A673 (cell line): Measurements from ENCODE around the gene SPEM1. TPM values are rescaled to one million over a fixed set of nuclear protein-coding genes. Genes with fewer than 3 reads are reported as not detected.
A peak's percentile ranks its signal among the peaks of the same experiment; 100 is the strongest.

Source experiments
- BruUV-seq: library from RNA; stranded (reverse); fragments of 400-500 nt; replicated peaks from 2 replicates; lab custom pipeline; 2021; lab: Mats Ljungman, UMichigan
- CTCF ChIA-PET: fragments of 300-600 bp; sonication (Branson Sonifier 250); formaldehyde crosslinking; loops from one replicate; lab custom pipeline; 2022; ENCODE audit warnings: antibody characterized with exemption; lab: Charles Lee
- POLR2A ChIA-PET: fragments of 300-600 bp; sonication (Branson Sonifier 250); formaldehyde crosslinking; loops from one replicate; lab custom pipeline; 2022; ENCODE audit warnings: antibody characterized with exemption; ENCODE audit not compliant: low non-redundant PET; lab: Charles Lee
- DNase-seq: peaks from one replicate; pipeline ENCODE4 v3.0.0-alpha.2; 2015; ENCODE audit warnings: low spot score
- H3K27ac ChIP-seq: fragments of 200-600 bp; sonication (generic); 2 replicates; pipeline ENCODE4 v1.5.1; 2016; ENCODE audit warnings: mixed run types, low read depth, mild to moderate bottlenecking, mixed read lengths, antibody characterized with exemption, low read length; ENCODE audit not compliant: poor library complexity, severe bottlenecking
- H3K27me3 ChIP-seq: fragments of 200-600 bp; sonication (generic); replicated peaks from 2 replicates; pipeline ENCODE4 v1.6.1; 2017; ENCODE audit warnings: mixed run types, low read depth, mild to moderate bottlenecking, mixed read lengths, antibody characterized with exemption, low read length; ENCODE audit not compliant: insufficient read depth, poor library complexity
- H3K36me3 ChIP-seq: fragments of 200-600 bp; sonication (generic); 2 replicates; pipeline ENCODE4 v1.6.1; 2016; ENCODE audit warnings: mixed run types, mild to moderate bottlenecking, mixed read lengths, antibody characterized with exemption, low read length; ENCODE audit not compliant: insufficient read depth, poor library complexity, severe bottlenecking
- H3K4me1 ChIP-seq: fragments of 200-600 bp; sonication (generic); 2 replicates; pipeline ENCODE4 v1.6.1; 2017; ENCODE audit warnings: mixed run types, mild to moderate bottlenecking, mixed read lengths, antibody characterized with exemption, low read length; ENCODE audit not compliant: insufficient read depth, poor library complexity, severe bottlenecking
- H3K4me3 ChIP-seq: fragments of 200-600 bp; sonication (generic); 2 replicates; pipeline ENCODE4 v1.5.1; 2016; ENCODE audit warnings: low read depth, mixed run types, mild to moderate bottlenecking, mixed read lengths, low read length; ENCODE audit not compliant: poor library complexity, severe bottlenecking
- H3K9me3 ChIP-seq: fragments of 200-600 bp; sonication (generic); 2 replicates; pipeline ENCODE4 v1.6.1; 2016; ENCODE audit warnings: mixed run types, low read depth, mild to moderate bottlenecking, mixed read lengths, antibody characterized with exemption, low read length; ENCODE audit not compliant: poor library complexity, severe bottlenecking
- EZH2 ChIP-seq: fragments of 200-600 bp; sonication (generic); IDR thresholded peaks from 2 replicates; pipeline ENCODE4 v1.6.1; 2017; ENCODE audit warnings: borderline replicate concordance, low read depth, mild to moderate bottlenecking, mixed read lengths, antibody characterized with exemption, low read length; ENCODE audit not compliant: poor library complexity, severe bottlenecking
- intact Hi-C: fragments of 100-400 bp; cut with micrococcal nuclease; formaldehyde crosslinking; loops from one replicate; pipeline ENCODE4 v1.10.0; 2022; ENCODE audit not compliant: unreplicated experiment
- total RNA-seq: library from RNA; stranded (reverse); gene quantifications from 2 replicates; pipeline ENCODE4 v1.2.3, GENCODE V29; 2021
- TF ChIP-seq, protein P1 (sequence below): fragments of 300-800, 200-600 bp; sonication (generic); conservative IDR thresholded peaks from 2 replicates; pipeline ENCODE4 v1.5.1; 2017; ENCODE audit warnings: low read depth, mild to moderate bottlenecking, antibody characterized with exemption, low read length, moderate library complexity, mixed read lengths

Gene SPEM1
- total RNA-seq, 1 experiment from 2014 or later = 0.43 TPM

DNA sequence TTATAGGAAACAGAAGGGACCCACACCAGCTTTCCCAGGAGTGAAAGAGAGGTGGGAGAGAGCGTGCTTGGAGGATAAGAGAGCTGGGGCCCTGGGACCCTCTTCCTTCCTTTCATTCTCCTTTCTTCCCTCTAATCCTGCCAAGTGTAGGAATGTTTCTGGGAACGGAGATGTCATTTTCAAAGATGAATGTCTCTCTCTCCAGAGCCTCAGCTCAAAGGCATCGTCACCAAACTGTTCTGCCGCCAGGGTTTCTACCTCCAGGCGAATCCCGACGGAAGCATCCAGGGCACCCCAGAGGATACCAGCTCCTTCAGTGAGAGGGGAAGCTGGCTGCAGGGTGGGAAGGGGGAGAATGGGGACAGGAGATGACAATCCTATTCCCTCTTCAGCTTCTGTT, 21.1 kb downstream of the SPEM1 start:
- Histone ChIP-seq H3K36me3 (no peaks in the 10 kb centered on the region), H3K4me3 (peak overlapping the region; percentile 90), H3K27ac (peak overlapping the region; percentile 97), H3K4me1 (peaks cover 50% of the 10 kb centered on the region), H3K27me3 (no peaks in the 10 kb centered on the region), H3K9me3 (no peaks in the 10 kb centered on the region)
- TF ChIP-seq, protein P1, sequence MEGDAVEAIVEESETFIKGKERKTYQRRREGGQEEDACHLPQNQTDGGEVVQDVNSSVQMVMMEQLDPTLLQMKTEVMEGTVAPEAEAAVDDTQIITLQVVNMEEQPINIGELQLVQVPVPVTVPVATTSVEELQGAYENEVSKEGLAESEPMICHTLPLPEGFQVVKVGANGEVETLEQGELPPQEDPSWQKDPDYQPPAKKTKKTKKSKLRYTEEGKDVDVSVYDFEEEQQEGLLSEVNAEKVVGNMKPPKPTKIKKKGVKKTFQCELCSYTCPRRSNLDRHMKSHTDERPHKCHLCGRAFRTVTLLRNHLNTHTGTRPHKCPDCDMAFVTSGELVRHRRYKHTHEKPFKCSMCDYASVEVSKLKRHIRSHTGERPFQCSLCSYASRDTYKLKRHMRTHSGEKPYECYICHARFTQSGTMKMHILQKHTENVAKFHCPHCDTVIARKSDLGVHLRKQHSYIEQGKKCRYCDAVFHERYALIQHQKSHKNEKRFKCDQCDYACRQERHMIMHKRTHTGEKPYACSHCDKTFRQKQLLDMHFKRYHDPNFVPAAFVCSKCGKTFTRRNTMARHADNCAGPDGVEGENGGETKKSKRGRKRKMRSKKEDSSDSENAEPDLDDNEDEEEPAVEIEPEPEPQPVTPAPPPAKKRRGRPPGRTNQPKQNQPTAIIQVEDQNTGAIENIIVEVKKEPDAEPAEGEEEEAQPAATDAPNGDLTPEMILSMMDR = 0 out of 2 replicates have a peak, but pooled peaks have one; percentile 3
- TF ChIP-seq EZH2 = no peak
- peak; percentile 54 for DNase-seq
- BruUV-seq = no TSS peak
- intact Hi-C loops = no loop called here
- ChIA-PET POLR2A (interaction anchor here (0.6 kb wide), 3 partner anchors 44 to 245 kb away, joined by 3 to 4 read pairs (median 4); no protein-coding TSS in a partner anchor), CTCF (interaction anchor here (0.6 to 1.9 kb wide), 6 partner anchors 19 to 600 kb away, joined by 3 to 12 read pairs (median 6); partner anchors contain the start of gene ZBTB4)

DNA sequence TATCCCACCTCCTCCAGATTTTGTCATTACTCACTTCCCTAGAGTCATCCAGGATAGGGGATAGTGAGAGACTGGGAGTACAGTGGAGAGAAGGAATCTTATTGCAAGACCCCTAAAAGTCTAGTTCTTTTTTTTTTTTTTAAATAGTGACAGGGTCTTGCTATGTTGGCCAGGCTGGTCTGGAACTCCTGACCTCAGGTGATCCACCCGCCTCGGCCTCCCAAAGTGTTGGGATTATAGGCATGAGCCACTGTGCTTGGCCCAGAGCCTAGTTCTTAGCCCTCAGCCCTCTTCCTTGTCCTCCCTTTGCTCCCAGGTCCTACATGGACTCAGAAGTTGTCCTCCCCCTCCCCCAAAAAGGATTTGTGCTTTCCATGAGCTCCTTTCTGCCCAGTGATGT, 22.0 kb downstream of the SPEM1 start:
- no peak for DNase-seq
- CTCF ChIA-PET = interaction anchor here (1.9 kb wide), 1 partner anchor 118 kb away, joined by 7 read pairs; no protein-coding TSS in a partner anchor
- H3K4me3 ChIP-seq = no peak overlapping the region
- no peaks in the 10 kb centered on the region for H3K9me3 ChIP-seq
- H3K36me3 ChIP-seq = no peaks in the 10 kb centered on the region
- BruUV-seq = no TSS peak
- no peaks in the 10 kb centered on the region for H3K27me3 ChIP-seq
- TF ChIP-seq EZH2 = no peak
- TF ChIP-seq, protein P1 = no peak
- no peak overlapping the region for H3K27ac ChIP-seq
- POLR2A ChIA-PET = no interaction called here
- intact Hi-C loops = no loop called here
- H3K4me1 ChIP-seq = peaks cover 46% of the 10 kb centered on the region

DNA sequence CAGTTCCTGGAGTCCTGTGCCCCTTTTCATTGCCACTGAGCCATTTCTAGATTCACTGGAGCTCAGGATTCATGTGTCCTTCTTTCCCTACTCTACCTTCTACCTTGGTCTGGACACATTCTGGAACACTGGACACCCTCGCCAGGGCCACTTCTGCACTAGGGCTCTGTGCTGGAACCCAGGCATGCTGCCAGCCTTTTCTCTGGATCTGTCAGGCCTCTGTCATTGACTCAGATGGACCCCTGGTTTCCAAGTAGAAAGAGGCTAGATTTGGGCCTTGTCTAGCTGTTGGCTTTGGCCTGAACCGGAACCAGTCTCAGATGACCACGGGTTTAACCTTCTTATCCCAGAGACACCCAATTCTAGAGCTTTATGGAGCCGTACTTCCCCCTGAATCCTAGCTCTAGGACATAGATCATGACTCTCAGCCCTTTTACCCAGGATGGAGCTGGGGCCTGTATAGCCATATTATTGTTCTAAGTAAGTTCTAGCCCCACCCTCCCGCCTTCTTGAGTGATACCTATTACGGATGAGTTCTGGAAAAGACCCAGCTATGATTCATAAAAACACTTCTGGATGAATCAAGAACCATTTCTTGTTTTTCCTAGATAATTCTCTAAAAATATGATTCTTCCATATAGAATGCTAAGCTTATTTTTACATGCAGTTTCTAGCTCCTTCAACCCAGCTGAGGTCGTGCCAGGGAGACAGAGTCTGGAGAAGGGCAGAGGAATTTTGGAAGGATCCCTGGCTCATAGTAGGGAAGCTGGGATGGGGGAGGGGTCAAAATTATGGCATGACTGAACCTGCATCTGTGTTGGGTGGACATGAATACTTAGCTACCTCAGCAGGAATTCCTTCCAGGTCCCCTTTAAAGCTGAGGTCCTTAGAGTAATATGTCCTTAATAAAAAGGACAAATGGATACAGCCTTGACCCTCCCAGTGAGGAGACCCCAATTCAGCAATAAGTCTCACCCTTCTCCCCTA, 23.7 kb downstream of the SPEM1 start:
- Histone ChIP-seq H3K4me3 (no peak overlapping the region), H3K36me3 (no peaks in the 10 kb centered on the region), H3K27me3 (no peaks in the 10 kb centered on the region), H3K9me3 (no peaks in the 10 kb centered on the region), H3K4me1 (peaks cover 32% of the 10 kb centered on the region), H3K27ac (peak overlapping the region; percentile 51)
- POLR2A ChIA-PET = no interaction called here
- CTCF ChIA-PET = no interaction called here
- TF ChIP-seq, protein P1 = no peak
- TF ChIP-seq EZH2 = no peak
- BruUV-seq = no TSS peak
- DNase-seq = no peak
- intact Hi-C loops = no loop called here
